Stimulated activated CD4-positive, alpha-beta T cell treated with anti-CD3 and anti-CD28 coated beads, Interleukin-12 subunit alpha, Interleukin-12 subunit beta, amount 100 ng/mL, for 48 hours (primary cell): ENCODE measurements around the gene LRRC34.

Experiments
- DNase-seq, 3 donors: peaks; one replicate each; pipeline ENCODE4 v3.0.0-alpha.2; 2020; ENCODE audit warnings: low read depth in 2 of 3, low spot score in 1 of 3

Gene LRRC34

GRCh38 chr3:169769287-169770181 is 43.2 kb downstream of the LRRC34 start, which contains the start of gene ACTRT3:
Gene ACTRT3, minus strand, starts transcription at chr3:169769561. Its CDS starts 41 bp downstream, at chr3:169769520.
- DNase-seq, result peak; percentile 46 to 59 (median 57)

- DNase-seq, result peak; percentile 85 to 91 (median 87)
These were observed 47.7 kb downstream of the LRRC34 start, which contains the start of gene TERC for GRCh38 chr3:169764882-169765612. Gene TERC, minus strand, starts transcription at chr3:169765060.

DNA sequence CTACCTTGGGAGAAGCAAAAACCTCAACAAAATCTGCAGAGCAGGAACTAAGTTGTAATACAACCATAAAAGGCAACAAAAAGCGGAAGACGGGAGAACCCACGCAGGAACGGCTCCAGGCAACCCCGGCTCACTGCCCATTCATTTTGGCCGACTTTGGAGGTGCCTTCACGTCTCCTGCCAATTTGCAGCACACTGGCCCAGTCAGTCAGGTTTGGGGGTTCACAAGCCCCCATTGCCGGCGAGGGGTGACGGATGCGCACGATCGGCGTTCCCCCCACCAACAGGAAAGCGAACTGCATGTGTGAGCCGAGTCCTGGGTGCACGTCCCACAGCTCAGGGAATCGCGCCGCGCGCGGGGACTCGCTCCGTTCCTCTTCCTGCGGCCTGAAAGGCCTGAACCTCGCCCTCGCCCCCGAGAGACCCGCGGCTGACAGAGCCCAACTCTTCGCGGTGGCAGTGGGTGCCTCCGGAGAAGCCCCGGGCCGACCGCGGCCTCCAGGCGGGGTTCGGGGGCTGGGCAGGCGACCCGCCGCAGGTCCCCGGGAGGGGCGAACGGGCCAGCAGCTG is 48.3 kb downstream of the LRRC34 start:
- peak; percentile 52 to 62 (median 57) for DNase-seq

DNA sequence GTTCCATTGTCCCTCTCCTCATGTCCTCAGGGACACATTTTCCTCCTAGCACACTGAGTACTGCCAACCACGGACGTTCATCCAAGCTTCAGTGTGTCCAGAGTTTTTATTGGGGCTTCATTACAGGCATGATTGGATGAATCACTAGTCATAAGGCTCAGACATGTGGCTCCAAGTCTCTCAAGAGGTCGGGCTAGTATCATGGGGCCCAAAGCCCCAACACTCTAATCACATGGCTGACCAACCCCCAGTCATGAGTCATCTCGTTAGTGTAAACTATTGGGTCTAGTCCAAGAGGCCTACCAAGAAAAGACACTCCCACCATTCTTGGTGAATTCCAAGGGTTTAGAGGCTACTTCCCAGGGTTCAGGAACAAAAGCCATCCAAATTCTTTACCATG is 52.2 kb downstream of the LRRC34 start:
- no peak for DNase-seq

- DNase-seq, result no peak
These were observed 53.4 kb downstream of the LRRC34 start for GRCh38 chr3:169759256-169759655.

GRCh38 chr3:169758359-169758994 is 54.2 kb downstream of the LRRC34 start:
- no peak for DNase-seq

GRCh38 chr3:169755488-169755887 is 57.2 kb downstream of the LRRC34 start:
- DNase-seq, result no peak

DNA sequence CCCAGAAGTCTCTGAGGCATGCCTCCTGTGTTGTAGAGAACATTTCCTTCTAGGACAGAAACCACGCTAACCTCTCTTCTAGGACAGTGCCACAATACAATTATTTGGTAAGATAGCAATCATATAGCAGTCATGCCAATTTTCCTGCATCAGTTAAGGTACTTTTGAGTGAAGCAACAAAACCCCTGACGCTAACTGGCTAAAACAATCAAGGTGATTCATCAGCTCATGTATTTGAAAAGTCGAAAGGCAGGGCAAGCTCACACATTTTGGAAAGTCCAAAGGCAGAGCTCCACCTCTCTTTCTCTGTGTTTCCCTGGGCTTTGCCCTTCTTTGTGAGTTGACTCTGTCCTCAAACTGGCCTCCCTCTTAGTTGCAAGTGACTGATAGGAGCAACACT is 58.0 kb downstream of the LRRC34 start:
- no peak for DNase-seq

- no peak for DNase-seq
These were observed 60.8 kb downstream of the LRRC34 start for GRCh38 chr3:169751875-169752274.

DNA sequence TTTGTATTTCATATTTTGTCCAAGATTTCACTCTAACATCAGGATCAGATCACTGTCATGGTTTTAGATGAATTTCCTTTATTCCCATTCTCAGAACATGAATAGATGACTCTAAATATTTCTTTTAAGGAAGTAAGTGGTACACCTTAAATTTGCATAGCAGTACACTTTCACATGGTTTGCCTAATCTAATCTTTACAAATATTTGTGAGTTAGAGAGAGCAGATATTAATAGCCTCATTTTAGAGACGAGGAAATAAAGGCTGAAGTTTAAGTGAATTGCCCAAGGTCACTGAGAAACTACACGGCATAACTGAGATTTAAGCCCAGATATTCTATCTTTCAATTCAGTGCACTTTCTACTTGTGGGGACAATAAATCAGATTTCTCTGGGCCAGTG is 62.0 kb downstream of the LRRC34 start:
- DNase-seq, result no peak

DNA sequence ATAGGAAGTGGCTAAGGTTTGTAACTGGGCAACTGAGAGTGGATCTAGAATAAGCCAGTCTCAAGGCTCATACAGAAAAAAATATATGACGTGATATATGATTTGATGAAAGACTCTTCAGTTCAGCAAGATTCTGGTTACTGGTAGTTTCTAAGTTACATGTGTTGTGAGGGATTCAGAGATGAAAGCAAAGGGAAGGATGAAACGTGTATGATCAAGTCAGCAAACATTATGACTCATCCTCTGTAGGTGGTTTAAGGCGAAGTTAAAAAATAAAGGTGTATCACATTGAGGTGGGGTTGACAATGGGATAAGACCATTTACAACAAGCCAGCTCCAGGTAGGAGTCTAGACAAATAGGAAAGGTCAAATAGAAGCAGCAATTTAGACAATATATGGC is 64.0 kb downstream of the LRRC34 start:
- DNase-seq, result no peak

- DNase-seq, result no peak
These were observed 65.8 kb downstream of the LRRC34 start for GRCh38 chr3:169746924-169747323.

- no peak for DNase-seq
These were observed 68.2 kb downstream of the LRRC34 start for GRCh38 chr3:169744366-169745054.
